ENCODE measurements around the gene NEK5. TPM values are rescaled to one million over a fixed set of nuclear protein-coding genes. Genes with fewer than 3 reads are reported as not detected.

The NEK5 gene
- total RNA-seq, 1 experiment from 2014 or later = not detected

DNA sequence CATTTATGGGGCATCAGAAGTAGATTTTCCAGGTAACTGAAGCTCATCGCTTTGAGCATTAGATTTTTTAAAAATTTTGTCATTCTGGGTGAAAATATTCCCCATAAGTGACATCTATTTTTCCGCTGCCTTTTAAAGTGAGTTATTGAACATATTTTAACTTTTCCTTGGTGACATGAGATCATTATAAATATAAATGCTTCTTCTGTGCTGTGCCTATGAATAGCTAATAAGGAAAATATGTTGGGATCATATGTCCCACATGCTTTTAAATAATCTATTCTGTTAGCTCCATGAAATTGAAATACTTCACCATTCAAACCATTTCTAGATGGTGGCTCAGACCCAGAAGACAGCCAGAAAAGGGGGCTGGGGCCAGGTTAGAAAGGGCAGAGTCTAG lies 131.7 kb downstream of the NEK5 start:
- POLR2A ChIA-PET (ENCODE audit: unreplicated experiment) = no interaction called here
- Histone ChIP-seq H3K9me2 (ENCODE audit: insufficient read depth) (no peaks in the 10 kb centered on the region), H3K79me2 (ENCODE audit: low read depth) (no peaks in the 10 kb centered on the region), H2AFZ (no peak overlapping the region), H3K4me2 (no peak overlapping the region), H3K27me3 (ENCODE audit: insufficient read depth, low read depth) (no peaks in the 10 kb centered on the region), H3F3A (ENCODE audit: insufficient read depth, low read depth) (no peaks in the 10 kb centered on the region; the same call in 1 of the 2 replicates), H4K20me1 (ENCODE audit: insufficient read depth) (no peaks in the 10 kb centered on the region), H3K9me3 (ENCODE audit: insufficient read depth, low read depth) (no peaks in the 10 kb centered on the region), H3K4me3 (no peak overlapping the region), H3K36me3 (ENCODE audit: low read depth) (no peaks in the 10 kb centered on the region), H3K27ac (no peak overlapping the region), H3K4me1 (replicated peaks; ENCODE audit: insufficient read depth) (peaks cover 20% of the 10 kb centered on the region)
- intact Hi-C loops (cut with micrococcal nuclease; ENCODE audit: unreplicated experiment) = no loop called here
- no TSS peak for BruUV-seq (replicated peaks)
- DNase-seq = no peak
- no peak for TF ChIP-seq EZH2 (IDR thresholded peaks at IDR 0.05; ENCODE audit: low read depth)
- TF ChIP-seq, protein P1, sequence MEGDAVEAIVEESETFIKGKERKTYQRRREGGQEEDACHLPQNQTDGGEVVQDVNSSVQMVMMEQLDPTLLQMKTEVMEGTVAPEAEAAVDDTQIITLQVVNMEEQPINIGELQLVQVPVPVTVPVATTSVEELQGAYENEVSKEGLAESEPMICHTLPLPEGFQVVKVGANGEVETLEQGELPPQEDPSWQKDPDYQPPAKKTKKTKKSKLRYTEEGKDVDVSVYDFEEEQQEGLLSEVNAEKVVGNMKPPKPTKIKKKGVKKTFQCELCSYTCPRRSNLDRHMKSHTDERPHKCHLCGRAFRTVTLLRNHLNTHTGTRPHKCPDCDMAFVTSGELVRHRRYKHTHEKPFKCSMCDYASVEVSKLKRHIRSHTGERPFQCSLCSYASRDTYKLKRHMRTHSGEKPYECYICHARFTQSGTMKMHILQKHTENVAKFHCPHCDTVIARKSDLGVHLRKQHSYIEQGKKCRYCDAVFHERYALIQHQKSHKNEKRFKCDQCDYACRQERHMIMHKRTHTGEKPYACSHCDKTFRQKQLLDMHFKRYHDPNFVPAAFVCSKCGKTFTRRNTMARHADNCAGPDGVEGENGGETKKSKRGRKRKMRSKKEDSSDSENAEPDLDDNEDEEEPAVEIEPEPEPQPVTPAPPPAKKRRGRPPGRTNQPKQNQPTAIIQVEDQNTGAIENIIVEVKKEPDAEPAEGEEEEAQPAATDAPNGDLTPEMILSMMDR (conservative IDR thresholded peaks at IDR 0.05) = no peak
- CTCF ChIA-PET = no interaction called here

DNA sequence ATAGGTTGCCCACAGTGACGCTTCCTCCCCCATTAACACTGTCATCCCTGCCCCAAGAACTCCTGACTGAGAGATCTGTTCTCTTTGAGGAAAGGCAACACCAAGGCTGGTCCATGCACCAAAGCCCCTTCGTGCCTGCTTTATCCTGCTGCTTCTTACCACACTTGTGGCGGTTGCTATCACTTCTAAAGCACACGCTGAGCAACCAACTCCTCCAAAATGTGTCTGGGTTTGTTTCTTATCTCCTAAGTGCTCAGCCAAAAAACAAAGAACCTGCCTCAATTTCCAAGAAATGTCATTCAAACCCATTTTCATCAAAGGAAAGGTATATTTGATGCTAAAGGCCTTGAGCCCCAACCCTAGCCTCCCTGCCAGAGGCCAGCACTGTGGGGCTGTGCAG lies 132.2 kb downstream of the NEK5 start:
- H2AFZ ChIP-seq = no peak overlapping the region
- H3K27me3 ChIP-seq (ENCODE audit: insufficient read depth, low read depth) = no peaks in the 10 kb centered on the region
- H3K4me1 ChIP-seq (replicated peaks; ENCODE audit: insufficient read depth) = peaks cover 20% of the 10 kb centered on the region
- no peaks in the 10 kb centered on the region for H3K79me2 ChIP-seq (ENCODE audit: low read depth)
- CTCF ChIA-PET = no interaction called here
- no peaks in the 10 kb centered on the region for H3K9me3 ChIP-seq (ENCODE audit: insufficient read depth, low read depth)
- H3K4me3 ChIP-seq = no peak overlapping the region
- H3K9me2 ChIP-seq (ENCODE audit: insufficient read depth) = no peaks in the 10 kb centered on the region
- no peak for DNase-seq
- no peak overlapping the region for H3K27ac ChIP-seq
- TF ChIP-seq, protein P1 (conservative IDR thresholded peaks at IDR 0.05) = no peak
- TF ChIP-seq EZH2 (IDR thresholded peaks at IDR 0.05; ENCODE audit: low read depth) = no peak
- no peaks in the 10 kb centered on the region; the same call in 1 of the 2 replicates for H3F3A ChIP-seq (ENCODE audit: insufficient read depth, low read depth)
- intact Hi-C loops (cut with micrococcal nuclease; ENCODE audit: unreplicated experiment) = no loop called here
- no TSS peak for BruUV-seq (replicated peaks)
- POLR2A ChIA-PET (ENCODE audit: unreplicated experiment) = no interaction called here
- no peak overlapping the region for H3K4me2 ChIP-seq
- no peaks in the 10 kb centered on the region for H3K36me3 ChIP-seq (ENCODE audit: low read depth)
- no peaks in the 10 kb centered on the region for H4K20me1 ChIP-seq (ENCODE audit: insufficient read depth)

DNA sequence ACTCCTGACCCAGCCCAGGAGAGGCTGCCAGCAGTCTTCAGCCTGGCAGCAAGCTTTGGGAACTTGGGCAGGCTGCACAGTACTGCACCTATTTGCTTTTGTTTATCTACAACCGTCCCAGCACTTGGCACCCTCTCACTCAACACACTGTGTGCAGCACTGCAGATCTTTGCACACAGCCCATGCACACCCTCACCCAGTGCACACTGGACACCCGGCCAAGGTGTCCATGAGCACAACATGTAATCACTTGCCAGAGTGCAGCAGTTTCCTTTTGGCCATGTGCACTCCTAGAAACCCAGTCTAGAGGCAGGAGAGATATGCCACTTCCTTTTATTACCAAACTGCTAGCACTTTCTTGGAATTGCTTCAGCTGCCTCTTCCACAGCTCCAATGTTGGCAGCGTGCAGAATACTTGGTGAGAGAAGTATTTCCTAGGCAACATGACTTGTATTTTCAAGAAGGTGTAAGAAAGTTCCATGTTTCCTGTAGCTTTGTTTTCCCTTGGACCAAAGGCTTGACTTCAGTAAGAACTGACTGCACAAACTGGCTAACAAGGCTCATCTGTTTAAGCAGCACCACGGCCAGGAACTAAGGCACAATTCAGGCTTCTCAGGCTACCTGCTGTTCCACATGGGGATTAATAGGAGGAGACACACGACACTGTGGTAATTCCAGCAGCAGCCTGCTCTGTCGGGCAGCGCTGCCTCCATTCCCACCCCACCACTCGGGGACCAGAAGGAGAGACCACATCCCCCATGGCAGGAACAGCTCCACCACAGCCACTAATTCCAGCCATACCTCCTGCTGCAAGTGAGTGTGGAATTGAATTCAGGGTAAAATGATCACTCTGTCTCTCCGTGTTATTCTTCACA lies 133.0 kb downstream of the NEK5 start:
- no peaks in the 10 kb centered on the region for H3K9me2 ChIP-seq (ENCODE audit: insufficient read depth)
- H2AFZ ChIP-seq = no peak overlapping the region
- no peaks in the 10 kb centered on the region for H3K79me2 ChIP-seq (ENCODE audit: low read depth)
- BruUV-seq (replicated peaks) = no TSS peak
- H3K36me3 ChIP-seq (ENCODE audit: low read depth) = no peaks in the 10 kb centered on the region
- no peaks in the 10 kb centered on the region for H3K9me3 ChIP-seq (ENCODE audit: insufficient read depth, low read depth)
- TF ChIP-seq, protein P1 (conservative IDR thresholded peaks at IDR 0.05) = no peak
- no peak for TF ChIP-seq EZH2 (IDR thresholded peaks at IDR 0.05; ENCODE audit: low read depth)
- H4K20me1 ChIP-seq (ENCODE audit: insufficient read depth) = no peaks in the 10 kb centered on the region
- no peaks in the 10 kb centered on the region; the same call in 1 of the 2 replicates for H3F3A ChIP-seq (ENCODE audit: insufficient read depth, low read depth)
- peaks cover 20% of the 10 kb centered on the region for H3K4me1 ChIP-seq (replicated peaks; ENCODE audit: insufficient read depth)
- intact Hi-C loops (cut with micrococcal nuclease; ENCODE audit: unreplicated experiment) = no loop called here
- ChIA-PET POLR2A (ENCODE audit: unreplicated experiment) (no interaction called here), CTCF (no interaction called here)
- DNase-seq = no peak
- H3K4me2 ChIP-seq = no peak overlapping the region
- H3K27me3 ChIP-seq (ENCODE audit: insufficient read depth, low read depth) = no peaks in the 10 kb centered on the region
- H3K27ac ChIP-seq = no peak overlapping the region
- no peak overlapping the region for H3K4me3 ChIP-seq
